ENCODE results near the gene KCNC1. TPM values are rescaled to one million over a fixed set of nuclear protein-coding genes. Genes with fewer than 3 reads are reported as not detected.

Gene KCNC1
- total RNA-seq, 1 experiment from 2014 or later: 0.04 TPM

GRCh38 chr11:17714356-17714854, 20.2 kb upstream of the KCNC1 start:
- WGBS (ENCODE audit: extremely low coverage, insufficient read length, low lambda C conversion rate): no CpG with 5 or more reads among the region's 8 CpGs

More at GRCh38 chr11:17714356-17714854, 20.2 kb upstream of the KCNC1 start:
- Histone ChIP-seq H3K79me2 (ENCODE audit: insufficient read depth, low read length) (no peaks in the 10 kb centered on the region), H2BK20ac (ENCODE audit: low read depth, low read length, poor library complexity, severe bottlenecking) (no peak overlapping the region), H3K4me2 (ENCODE audit: insufficient read depth, insufficient read length, low read length) (no peak overlapping the region), H4K91ac (ENCODE audit: insufficient read length, low read depth, low read length) (no peak overlapping the region), H3K14ac (ENCODE audit: insufficient read depth, low read length) (no peak overlapping the region), H3K4me1 (ENCODE audit: insufficient read depth, low read length) (no peaks in the 10 kb centered on the region), H2BK120ac (ENCODE audit: low read depth, low read length, poor library complexity, severe bottlenecking) (no peak overlapping the region), H3K56ac (ENCODE audit: insufficient read length, low read depth, low read length) (no peak overlapping the region), H2BK15ac (ENCODE audit: low read depth, low read length) (no peak overlapping the region), H3K9ac (ENCODE audit: extremely low read depth, insufficient read length, low read length) (no peak overlapping the region), H3T11ph (ENCODE audit: low read length) (no peak overlapping the region), H2BK5ac (ENCODE audit: insufficient read length, low read length) (no peak overlapping the region), H3K27me3 (ENCODE audit: insufficient read depth, low read length) (peaks cover 42% of the 10 kb centered on the region), H3K23me2 (ENCODE audit: insufficient read length, low read depth, low read length, poor library complexity, severe bottlenecking) (no peaks in the 10 kb centered on the region), H4K20me1 (ENCODE audit: control insufficient read depth, insufficient read depth, insufficient read length) (no peaks in the 10 kb centered on the region), H3K4ac (ENCODE audit: low read depth, low read length) (no peak overlapping the region), H3K18ac (ENCODE audit: insufficient read length, low read depth, low read length) (no peak overlapping the region), H2BK12ac (ENCODE audit: insufficient read length, low read depth, low read length) (no peak overlapping the region), H4K5ac (ENCODE audit: insufficient read length, low read depth, low read length) (no peak overlapping the region), H3K9me3 (ENCODE audit: control insufficient read depth, low read depth, low read length) (no peaks in the 10 kb centered on the region), H4K8ac (replicated peaks; ENCODE audit: insufficient read length, low read depth, low read length) (no peak overlapping the region), H2AK5ac (ENCODE audit: insufficient read length, low read length) (no peak overlapping the region), H3K23ac (ENCODE audit: insufficient read length, low read depth, low read length) (no peak overlapping the region), H3K27ac (ENCODE audit: insufficient read length, low read depth, low read length) (no peak overlapping the region), H2AFZ (ENCODE audit: low read length) (no peak overlapping the region), H3K79me1 (ENCODE audit: insufficient read depth, low read depth, low read length, poor library complexity, severe bottlenecking) (no peaks in the 10 kb centered on the region)
- H3K27me3 Mint-ChIP-seq (ENCODE audit: low read depth): no peaks in the 10 kb centered on the region; the same call in none of the 2 replicates
- H3K36me3 Mint-ChIP-seq (ENCODE audit: insufficient read depth in 1 of 3, low read depth in 3 of 3): no peaks in the 10 kb centered on the region
- H3K27ac Mint-ChIP-seq: no peak overlapping the region
- H3K4me3 Mint-ChIP-seq: no peak overlapping the region
- no peak for DNase-seq
- H3K9me3 Mint-ChIP-seq: peaks cover 0 to 3% of the 10 kb centered on the region in 2 experiments; a peak in 1 of 5 replicates
- peak; percentile 45; the same call in 1 of the 3 replicates for TF ChIP-seq CTCF (conservative IDR thresholded peaks at IDR 0.05)
- H3K4me1 Mint-ChIP-seq: peaks cover 10 to 13% of the 10 kb centered on the region in 2 experiments
